HG03378 (cell line): ENCODE measurements around the gene CFAP251.
"Not testable (repeated sequence)": the region's sequence is repeated elsewhere in the genome, so short reads cannot be mapped to it uniquely, and the experiment has no call there.

Experiments used
- ATAC-seq: cut with Tn5 transposase; IDR thresholded peaks from one replicate; pipeline ENCODE4 v1.9.1; 2021; ENCODE audit warnings: mild to moderate bottlenecking, moderate library complexity; ENCODE audit not compliant: unreplicated experiment

Gene CFAP251

GRCh38 chr12:121899590-121899989, 18.8 kb upstream of the CFAP251 start:
- ATAC-seq, result no peak

GRCh38 chr12:121903202-121903601, 15.2 kb upstream of the CFAP251 start:
- no peak for ATAC-seq

- ATAC-seq, result no peak
Observed at GRCh38 chr12:121905746-121906145, 12.6 kb upstream of the CFAP251 start.

GRCh38 chr12:121908702-121909101, 9.7 kb upstream of the CFAP251 start:
- no peak for ATAC-seq

- ATAC-seq, result no peak
Observed at GRCh38 chr12:121911824-121912585, 6.4 kb upstream of the CFAP251 start.

GRCh38 chr12:121915841-121916321, 2.5 kb upstream of the CFAP251 start:
- ATAC-seq, result no peak

- no peak for ATAC-seq
Observed at GRCh38 chr12:121916719-121917118, 1.7 kb upstream of the CFAP251 start.

GRCh38 chr12:121918679-121919038, 267 bp downstream of the CFAP251 start:
- no peak for ATAC-seq

GRCh38 chr12:121921066-121921465, 2.7 kb downstream of the CFAP251 start:
- no peak for ATAC-seq

- ATAC-seq, result no peak
Observed at GRCh38 chr12:121925358-121925695, 6.9 kb downstream of the CFAP251 start.

GRCh38 chr12:121926874-121927706, 8.7 kb downstream of the CFAP251 start:
- ATAC-seq, result no peak

GRCh38 chr12:121927813-121928212, 9.4 kb downstream of the CFAP251 start:
- ATAC-seq, result no peak

GRCh38 chr12:121929545-121929944, 11.2 kb downstream of the CFAP251 start:
- not testable (repeated sequence) for ATAC-seq

GRCh38 chr12:121930862-121931261, 12.5 kb downstream of the CFAP251 start:
- ATAC-seq, result no peak

- no peak for ATAC-seq
Observed at GRCh38 chr12:121932176-121932536, 13.8 kb downstream of the CFAP251 start.

GRCh38 chr12:121932914-121933521, 14.6 kb downstream of the CFAP251 start:
- ATAC-seq, result no peak

GRCh38 chr12:121933522-121934308, 15.3 kb downstream of the CFAP251 start:
- ATAC-seq, result no peak

- no peak for ATAC-seq
Observed at GRCh38 chr12:121934309-121934664, 15.9 kb downstream of the CFAP251 start.

GRCh38 chr12:121937654-121938053, 19.3 kb downstream of the CFAP251 start:
- ATAC-seq, result no peak

- ATAC-seq, result no peak
Observed at GRCh38 chr12:121939186-121939585, 20.8 kb downstream of the CFAP251 start.
